ENCODE results near the gene AAMDC. TPM values are rescaled to one million over a fixed set of nuclear protein-coding genes. Genes with fewer than 3 reads are reported as not detected.
A peak's percentile ranks its signal among the peaks of the same experiment; 100 is the strongest.

AAMDC gene
- polyA plus RNA-seq (2012; ENCODE audit: insufficient read depth, insufficient read length), result 36.9 TPM

GRCh38 chr11:77820565-77821348, at the start of gene AAMDC, which contains the start of gene RSF1:
TSS of gene AAMDC (plus strand) at chr11:77821144. CDS start at chr11:77842497, 21,353 bp downstream.
TSS of gene RSF1 (minus strand) at chr11:77820722. CDS start at chr11:77820714, 8 bp downstream.
- peak within 1 kb of the TSS; percentile 94 for H3K4me3 ChIP-seq (ENCODE audit: low read length)
- DNase-seq (ENCODE audit: low read depth, low spot score), result peak; percentile 96

GRCh38 chr11:77775936-77776335, 45.0 kb upstream of the AAMDC start:
- no peak for DNase-seq (ENCODE audit: low read depth, low spot score)
- no peak overlapping the region for H3K4me3 ChIP-seq (ENCODE audit: low read length)

- H3K4me3 ChIP-seq (ENCODE audit: low read length), result no peak overlapping the region
- DNase-seq (ENCODE audit: low read depth, low spot score), result peak; percentile 16
These were observed 44.5 kb upstream of the AAMDC start for GRCh38 chr11:77776455-77776854.

GRCh38 chr11:77778118-77778517, 42.8 kb upstream of the AAMDC start:
- no peak for DNase-seq (ENCODE audit: low read depth, low spot score)
- H3K4me3 ChIP-seq (ENCODE audit: low read length), result no peak overlapping the region

GRCh38 chr11:77778549-77778948, 42.4 kb upstream of the AAMDC start:
- H3K4me3 ChIP-seq (ENCODE audit: low read length), result no peak overlapping the region
- DNase-seq (ENCODE audit: low read depth, low spot score), result no peak

- H3K4me3 ChIP-seq (ENCODE audit: low read length), result no peak overlapping the region
- DNase-seq (ENCODE audit: low read depth, low spot score), result peak; percentile 12
These were observed 41.0 kb upstream of the AAMDC start for GRCh38 chr11:77779935-77780334.

- no peak for DNase-seq (ENCODE audit: low read depth, low spot score)
- H3K4me3 ChIP-seq (ENCODE audit: low read length), result no peak overlapping the region
These were observed 37.9 kb upstream of the AAMDC start for GRCh38 chr11:77783025-77783424.

GRCh38 chr11:77784572-77784971, 36.4 kb upstream of the AAMDC start:
- no peak overlapping the region for H3K4me3 ChIP-seq (ENCODE audit: low read length)
- DNase-seq (ENCODE audit: low read depth, low spot score), result no peak

GRCh38 chr11:77789061-77789730, 31.7 kb upstream of the AAMDC start:
- DNase-seq (ENCODE audit: low read depth, low spot score), result no peak
- no peak overlapping the region for H3K4me3 ChIP-seq (ENCODE audit: low read length)

GRCh38 chr11:77789731-77790476, 31.0 kb upstream of the AAMDC start:
- DNase-seq (ENCODE audit: low read depth, low spot score), result no peak

GRCh38 chr11:77791301-77791700, 29.6 kb upstream of the AAMDC start:
- DNase-seq (ENCODE audit: low read depth, low spot score), result no peak
- no peak overlapping the region for H3K4me3 ChIP-seq (ENCODE audit: low read length)

More at GRCh38 chr11:77789731-77790476, 31.0 kb upstream of the AAMDC start:
- no peak overlapping the region for H3K4me3 ChIP-seq (ENCODE audit: low read length)

- H3K4me3 ChIP-seq (ENCODE audit: low read length), result no peak overlapping the region
These were observed 27.0 kb upstream of the AAMDC start for GRCh38 chr11:77793972-77794371.

GRCh38 chr11:77799338-77799737, 21.6 kb upstream of the AAMDC start:
- H3K4me3 ChIP-seq (ENCODE audit: low read length), result no peak overlapping the region
- DNase-seq (ENCODE audit: low read depth, low spot score), result no peak

More at GRCh38 chr11:77793972-77794371, 27.0 kb upstream of the AAMDC start:
- DNase-seq (ENCODE audit: low read depth, low spot score), result no peak

- no peak for DNase-seq (ENCODE audit: low read depth, low spot score)
- H3K4me3 ChIP-seq (ENCODE audit: low read length), result no peak overlapping the region
These were observed 20.5 kb upstream of the AAMDC start for GRCh38 chr11:77800449-77800848.

- DNase-seq (ENCODE audit: low read depth, low spot score), result no peak
- H3K4me3 ChIP-seq (ENCODE audit: low read length), result no peak overlapping the region
These were observed 19.5 kb upstream of the AAMDC start for GRCh38 chr11:77801477-77801876.

GRCh38 chr11:77806415-77806814, 14.5 kb upstream of the AAMDC start:
- no peak overlapping the region for H3K4me3 ChIP-seq (ENCODE audit: low read length)
- no peak for DNase-seq (ENCODE audit: low read depth, low spot score)

GRCh38 chr11:77806993-77807392, 14.0 kb upstream of the AAMDC start:
- no peak overlapping the region for H3K4me3 ChIP-seq (ENCODE audit: low read length)
- no peak for DNase-seq (ENCODE audit: low read depth, low spot score)

GRCh38 chr11:77813256-77813655, 7.7 kb upstream of the AAMDC start:
- no peak for DNase-seq (ENCODE audit: low read depth, low spot score)
- no peak overlapping the region for H3K4me3 ChIP-seq (ENCODE audit: low read length)

GRCh38 chr11:77814848-77815247, 6.1 kb upstream of the AAMDC start:
- no peak overlapping the region for H3K4me3 ChIP-seq (ENCODE audit: low read length)
- no peak for DNase-seq (ENCODE audit: low read depth, low spot score)

- DNase-seq (ENCODE audit: low read depth, low spot score), result no peak
- H3K4me3 ChIP-seq (ENCODE audit: low read length), result no peak overlapping the region
These were observed 5.5 kb upstream of the AAMDC start for GRCh38 chr11:77815459-77815858.

All from Jurkat, Clone E6-1 (cell line).